HL-60 (cell line): ENCODE data around the gene EFL1.
"Not testable (repeated sequence)": the region's sequence is repeated elsewhere in the genome, so short reads cannot be mapped to it uniquely, and the experiment has no call there.

Source experiments
- GABPA ChIP-seq: IDR thresholded peaks from 2 replicates; pipeline ENCODE4 v1.6.1; 2012; ENCODE audit warnings: low read depth
- POLR2AphosphoS5 ChIP-seq: IDR thresholded peaks from 2 replicates; pipeline ENCODE4 v1.6.1; 2012; ENCODE audit warnings: low read depth
- REST ChIP-seq: IDR thresholded peaks from 2 replicates; pipeline ENCODE4 v1.6.1; 2012; ENCODE audit warnings: low read depth; ENCODE audit not compliant: insufficient replicate concordance
- SPI1 ChIP-seq: IDR thresholded peaks from 2 replicates; pipeline ENCODE4 v1.6.1; 2012; ENCODE audit warnings: low read depth, mild to moderate bottlenecking, borderline replicate concordance
- TF ChIP-seq, protein P1 (sequence below): IDR thresholded peaks from one replicate; pipeline ENCODE4 v1.5.1; 2011; ENCODE audit warnings: low read length, control low read depth, inconsistent platforms; ENCODE audit not compliant: insufficient read depth

DNA sequence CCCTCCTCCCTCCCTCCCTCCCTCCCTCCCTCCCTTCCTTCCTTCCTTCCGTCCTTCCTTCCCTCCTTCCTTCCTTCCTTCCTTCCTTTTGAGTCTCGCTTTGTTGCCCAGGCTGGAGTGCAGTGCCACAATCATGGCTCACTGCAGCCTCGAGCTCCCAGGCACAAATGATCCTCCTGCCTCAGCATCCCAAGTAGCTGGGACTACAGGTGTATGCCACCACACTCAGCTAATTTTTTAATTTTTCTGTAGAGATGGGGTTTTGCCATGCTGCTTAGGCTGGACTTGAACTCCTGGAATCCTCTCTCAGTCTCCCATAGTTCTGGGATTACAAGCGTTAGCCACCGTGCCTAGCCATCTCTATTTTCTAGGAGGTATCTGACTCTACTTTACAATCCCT lies 48.8 kb upstream of the EFL1 start:
- TF ChIP-seq, protein P1, sequence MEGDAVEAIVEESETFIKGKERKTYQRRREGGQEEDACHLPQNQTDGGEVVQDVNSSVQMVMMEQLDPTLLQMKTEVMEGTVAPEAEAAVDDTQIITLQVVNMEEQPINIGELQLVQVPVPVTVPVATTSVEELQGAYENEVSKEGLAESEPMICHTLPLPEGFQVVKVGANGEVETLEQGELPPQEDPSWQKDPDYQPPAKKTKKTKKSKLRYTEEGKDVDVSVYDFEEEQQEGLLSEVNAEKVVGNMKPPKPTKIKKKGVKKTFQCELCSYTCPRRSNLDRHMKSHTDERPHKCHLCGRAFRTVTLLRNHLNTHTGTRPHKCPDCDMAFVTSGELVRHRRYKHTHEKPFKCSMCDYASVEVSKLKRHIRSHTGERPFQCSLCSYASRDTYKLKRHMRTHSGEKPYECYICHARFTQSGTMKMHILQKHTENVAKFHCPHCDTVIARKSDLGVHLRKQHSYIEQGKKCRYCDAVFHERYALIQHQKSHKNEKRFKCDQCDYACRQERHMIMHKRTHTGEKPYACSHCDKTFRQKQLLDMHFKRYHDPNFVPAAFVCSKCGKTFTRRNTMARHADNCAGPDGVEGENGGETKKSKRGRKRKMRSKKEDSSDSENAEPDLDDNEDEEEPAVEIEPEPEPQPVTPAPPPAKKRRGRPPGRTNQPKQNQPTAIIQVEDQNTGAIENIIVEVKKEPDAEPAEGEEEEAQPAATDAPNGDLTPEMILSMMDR = not testable (repeated sequence)
- not testable (repeated sequence) for TF ChIP-seq REST, SPI1, POLR2AphosphoS5, GABPA
